Vagina (tissue), 2 donors: ENCODE results near the gene FAM240B. TPM values are rescaled to one million over a fixed set of nuclear protein-coding genes. Genes with fewer than 3 reads are reported as not detected.

ENCODE experiments used
- DNase-seq, 2 donors: peaks; one replicate each; pipeline ENCODE4 v3.0.0-alpha.2; 2017; ENCODE audit errors: extremely low spot score in 2 of 2
- H3K27ac ChIP-seq: fragments of 200-600 bp; sonication (generic); one replicate; pipeline ENCODE4 v1.5.1; 2019
- H3K27me3 ChIP-seq: fragments of 200-600 bp; sonication (generic); one replicate; pipeline ENCODE4 v1.5.1; 2019
- H3K36me3 ChIP-seq, 2 donors: fragments of 200-600 bp; sonication (generic); one replicate each; pipeline ENCODE4 v1.5.1; 2017 to 2019
- H3K4me1 ChIP-seq: fragments of 200-600 bp; sonication (generic); one replicate; pipeline ENCODE4 v1.5.1; 2019
- H3K4me3 ChIP-seq, 2 donors: fragments of 200-600 bp; sonication (generic); 1 replicate in 1 of 2; 2 replicates in 1 of 2; pipeline ENCODE4 v1.5.1; 2016 to 2019
- H3K9me3 ChIP-seq: fragments of 200-600 bp; sonication (generic); one replicate; pipeline ENCODE4 v1.5.1; 2019
- CTCF ChIP-seq, 3 experiments: fragments of 450-650 bp in 2 of 3; fragments of 200-600 bp in 1 of 3; sonication (generic) in 1 of 3; IDR thresholded peaks; one replicate each; pipeline ENCODE4 v1.5.1; 2017 to 2019; ENCODE audit warnings: antibody characterized with exemption in 3 of 3, mild to moderate bottlenecking in 2 of 3, moderate library complexity in 2 of 3
- POLR2A ChIP-seq, 2 donors: fragments of 450-650 bp; IDR thresholded peaks; one replicate each; pipeline ENCODE4 v1.6.1; 2017; ENCODE audit warnings: antibody characterized with exemption in 2 of 2, mild to moderate bottlenecking in 2 of 2, moderate library complexity in 2 of 2
- POLR2AphosphoS5 ChIP-seq, 2 donors: sonication (generic); formaldehyde crosslinking; IDR thresholded peaks; one replicate each; pipeline ENCODE4 v1.9.0; 2017; ENCODE audit warnings: antibody characterized with exemption in 2 of 2, mild to moderate bottlenecking in 2 of 2, low read depth in 1 of 2; ENCODE audit not compliant: insufficient read depth in 1 of 2
- intact Hi-C: fragments of 100-400 bp; cut with DNase I; formaldehyde crosslinking; loops from one replicate; pipeline ENCODE4 v1.15.1; 2023
- total RNA-seq: library from RNA; depleted of rRNA; stranded (reverse); fragments of >200 nt; gene quantifications from one replicate; pipeline ENCODE4 v1.2.3, GENCODE V29; 2016

Gene FAM240B
- total RNA-seq, 1 donor from 2014 or later: not detected

GRCh38 chr9:38697776-38698300, 22.1 kb downstream of the FAM240B start:
- H3K27me3 ChIP-seq: no peaks in the 10 kb centered on the region
- DNase-seq: no peak
- no peaks in the 10 kb centered on the region for H3K4me1 ChIP-seq
- intact Hi-C loops: no loop called here
- no peaks in the 10 kb centered on the region for H3K9me3 ChIP-seq
- TF ChIP-seq CTCF (IDR thresholded peaks at IDR 0.05) (no peak), POLR2A (IDR thresholded peaks at IDR 0.05) (no peak), POLR2AphosphoS5 (IDR thresholded peaks at IDR 0.05; ENCODE audit: insufficient read depth in 1 of 2, low read depth in 1 of 2) (no peak)
- no peak overlapping the region for H3K27ac ChIP-seq
- no peaks in the 10 kb centered on the region for H3K36me3 ChIP-seq
- H3K4me3 ChIP-seq: no peak overlapping the region

- H3K27ac ChIP-seq: no peak overlapping the region
- intact Hi-C loops: no loop called here
- TF ChIP-seq POLR2AphosphoS5 (IDR thresholded peaks at IDR 0.05; ENCODE audit: insufficient read depth in 1 of 2, low read depth in 1 of 2) (no peak), CTCF (IDR thresholded peaks at IDR 0.05) (no peak)
These were observed 22.9 kb downstream of the FAM240B start for GRCh38 chr9:38696999-38697398.

GRCh38 chr9:38694676-38695075, 25.3 kb downstream of the FAM240B start:
- H3K27ac ChIP-seq: no peak overlapping the region
- H3K27me3 ChIP-seq: no peaks in the 10 kb centered on the region
- no peak overlapping the region for H3K4me3 ChIP-seq
- intact Hi-C loops: no loop called here
- no peaks in the 10 kb centered on the region for H3K9me3 ChIP-seq
- no peaks in the 10 kb centered on the region for H3K4me1 ChIP-seq
- no peaks in the 10 kb centered on the region for H3K36me3 ChIP-seq
- DNase-seq: no peak
- TF ChIP-seq POLR2AphosphoS5 (IDR thresholded peaks at IDR 0.05; ENCODE audit: insufficient read depth in 1 of 2, low read depth in 1 of 2) (no peak), CTCF (IDR thresholded peaks at IDR 0.05) (no peak), POLR2A (IDR thresholded peaks at IDR 0.05) (no peak)

More at GRCh38 chr9:38696999-38697398, 22.9 kb downstream of the FAM240B start:
- Histone ChIP-seq H3K36me3 (no peaks in the 10 kb centered on the region), H3K4me1 (no peaks in the 10 kb centered on the region), H3K4me3 (no peak overlapping the region), H3K27me3 (no peaks in the 10 kb centered on the region), H3K9me3 (no peaks in the 10 kb centered on the region)
- DNase-seq: no peak

GRCh38 chr9:38692707-38693106, 27.2 kb downstream of the FAM240B start:
- intact Hi-C loops: no loop called here
- Histone ChIP-seq H3K36me3 (no peaks in the 10 kb centered on the region), H3K27me3 (no peaks in the 10 kb centered on the region), H3K9me3 (no peaks in the 10 kb centered on the region), H3K27ac (no peak overlapping the region), H3K4me3 (no peak overlapping the region), H3K4me1 (no peaks in the 10 kb centered on the region)
- TF ChIP-seq POLR2AphosphoS5 (IDR thresholded peaks at IDR 0.05; ENCODE audit: insufficient read depth in 1 of 2, low read depth in 1 of 2) (no peak), CTCF (IDR thresholded peaks at IDR 0.05) (no peak)
- no peak for DNase-seq

- intact Hi-C loops: no loop called here
- H3K9me3 ChIP-seq: no peaks in the 10 kb centered on the region
- TF ChIP-seq POLR2AphosphoS5 (IDR thresholded peaks at IDR 0.05; ENCODE audit: insufficient read depth in 1 of 2, low read depth in 1 of 2) (no peak), POLR2A (IDR thresholded peaks at IDR 0.05) (no peak), CTCF (IDR thresholded peaks at IDR 0.05) (no peak)
- no peaks in the 10 kb centered on the region for H3K27me3 ChIP-seq
- H3K36me3 ChIP-seq: no peaks in the 10 kb centered on the region
- peaks cover 9% of the 10 kb centered on the region for H3K4me1 ChIP-seq
- no peak overlapping the region for H3K27ac ChIP-seq
- no peak for DNase-seq
- no peak overlapping the region for H3K4me3 ChIP-seq
These were observed 29.4 kb downstream of the FAM240B start for GRCh38 chr9:38690574-38690973.
